Activated CD4-positive, alpha-beta memory T cell treated with anti-CD3 and anti-CD28 coated beads, Interleukin-2, amount 10 ng/mL, durations not matched to agents 7 days and 5 days (primary cell): ENCODE data around the gene FBXW11. TPM values are rescaled to one million over a fixed set of nuclear protein-coding genes. Genes with fewer than 3 reads are reported as not detected.

ENCODE experiments used
- CTCF ChIA-PET: fragments of 350-600 bp; sonication (Branson Sonifier 250); formaldehyde crosslinking; loops from one replicate; lab custom pipeline; 2021; ENCODE audit warnings: antibody characterized with exemption, inconsistent platforms; lab: Charles Lee
- POLR2A ChIA-PET: fragments of 350-600 bp; sonication (Branson Sonifier 250); formaldehyde crosslinking; loops from one replicate; lab custom pipeline; 2021; ENCODE audit warnings: antibody characterized with exemption; lab: Charles Lee
- DNase-seq: peaks from one replicate; pipeline ENCODE4 v3.0.0-alpha.2; 2020
- H3K27ac Mint-ChIP-seq: one replicate; pipeline ENCODE4 v1.8.0; 2021; ENCODE audit warnings: mild to moderate bottlenecking, mixed read lengths
- H3K27me3 Mint-ChIP-seq: one replicate; pipeline ENCODE4 v1.8.0; 2021; ENCODE audit warnings: mixed read lengths
- H3K36me3 Mint-ChIP-seq: one replicate; pipeline ENCODE4 v1.8.0; 2021; ENCODE audit warnings: low read depth, mixed read lengths
- H3K4me1 Mint-ChIP-seq: one replicate; pipeline ENCODE4 v1.8.0; 2021; ENCODE audit warnings: mixed read lengths
- H3K4me3 Mint-ChIP-seq: one replicate; pipeline ENCODE4 v1.8.0; 2021; ENCODE audit warnings: mild to moderate bottlenecking, mixed read lengths
- H3K9me3 Mint-ChIP-seq: one replicate; pipeline ENCODE4 v1.8.0; 2021; ENCODE audit warnings: mixed read lengths
- total RNA-seq, 2 experiments: library from RNA; stranded (reverse); gene quantifications; one replicate each; pipeline ENCODE4 v1.2.3, GENCODE V29; 2021

Gene FBXW11
- total RNA-seq, 2 experiments from 2014 or later = 37.4 to 38.8 TPM

DNA sequence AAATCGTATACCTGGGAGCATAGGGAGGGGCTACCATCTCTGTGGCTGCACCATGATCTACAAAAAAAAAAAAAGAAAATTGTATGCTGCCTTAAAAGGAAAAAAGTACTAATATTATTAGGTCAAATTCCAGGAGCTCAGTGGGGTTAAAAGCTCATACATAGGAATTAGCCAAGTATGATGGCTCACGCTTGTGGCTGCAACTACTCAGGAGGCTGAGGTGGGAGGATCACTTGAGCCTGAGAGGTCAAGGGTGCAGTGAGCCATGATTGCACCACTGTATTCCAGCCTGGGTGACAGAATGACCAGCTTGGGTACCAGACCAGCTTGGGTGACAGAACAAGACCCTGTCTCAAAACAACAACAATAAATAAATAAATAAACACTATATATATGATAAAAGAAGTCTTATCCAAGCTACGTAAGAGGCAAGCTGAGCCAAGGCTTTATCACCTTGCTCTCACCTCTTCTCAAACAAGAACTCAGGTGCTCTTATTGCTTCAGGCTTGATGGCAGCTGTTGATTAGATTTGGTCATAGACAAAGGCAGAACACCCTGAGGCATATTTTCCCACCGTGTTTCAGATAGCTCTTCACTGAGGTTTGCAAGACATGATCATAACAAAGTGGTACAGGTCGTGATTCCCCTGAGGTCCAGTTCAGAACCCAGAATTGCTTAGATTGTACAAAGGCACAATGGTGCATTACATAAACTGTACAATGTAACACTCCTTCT is 3.3 kb upstream of the FBXW11 start:
- Mint-ChIP-seq H3K27ac (no peak overlapping the region), H3K4me1 (peaks cover 24% of the 10 kb centered on the region), H3K4me3 (no peak overlapping the region), H3K27me3 (no peaks in the 10 kb centered on the region), H3K9me3 (no peaks in the 10 kb centered on the region), H3K36me3 (peaks cover 7% of the 10 kb centered on the region)
- ChIA-PET CTCF (interaction anchor here (0.6 to 1.3 kb wide), 4 partner anchors 31 to 179 kb away, joined by 3 to 5 read pairs (median 3); partner anchors contain the start of gene STK10), POLR2A (interaction anchor here (1.4 to 1.8 kb wide), 2 partner anchors 16 to 24 kb away, joined by 3 to 7 read pairs; no protein-coding TSS in a partner anchor)
- DNase-seq = no peak

GRCh38 chr5:172008689-172009141 is 2.3 kb upstream of the FBXW11 start:
- Mint-ChIP-seq H3K4me1 (peaks cover 28% of the 10 kb centered on the region), H3K27ac (no peak overlapping the region), H3K36me3 (peaks cover 7% of the 10 kb centered on the region), H3K4me3 (no peak overlapping the region), H3K27me3 (no peaks in the 10 kb centered on the region), H3K9me3 (no peaks in the 10 kb centered on the region)
- DNase-seq = no peak
- POLR2A ChIA-PET = interaction anchor here (1.8 to 5.3 kb wide), 2 partner anchors 23 to 166 kb away, joined by 7 to 41 read pairs; no protein-coding TSS in a partner anchor
- CTCF ChIA-PET = interaction anchor here (3.9 kb wide), 1 partner anchor 284 kb away, joined by 16 read pairs; no protein-coding TSS in a partner anchor

DNA sequence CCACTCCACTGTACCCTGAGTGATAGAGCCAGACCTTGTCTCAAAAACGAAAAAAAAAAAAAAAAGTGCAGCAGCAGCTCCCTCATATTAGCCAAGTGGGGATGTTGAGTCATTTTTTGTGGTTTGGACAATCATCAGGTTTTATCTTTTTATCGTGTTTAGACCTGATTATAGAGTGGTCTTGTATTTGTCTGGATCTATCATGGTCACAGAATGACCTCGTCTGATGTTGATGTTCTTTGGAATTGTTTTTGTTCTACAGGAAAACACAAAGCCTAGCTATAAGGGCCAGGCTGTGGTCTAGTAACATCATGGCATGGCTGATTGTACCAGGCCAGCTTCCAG is 1.6 kb upstream of the FBXW11 start:
- ChIA-PET POLR2A (interaction anchor here (1.0 to 5.3 kb wide), 14 partner anchors 9 to 180 kb away, joined by 3 to 44 read pairs (median 8); partner anchors contain the start of gene STK10), CTCF (interaction anchor here (1.1 to 3.9 kb wide), 9 partner anchors 23 to 284 kb away, joined by 3 to 31 read pairs (median 14); partner anchors contain the start of gene STK10)
- no peak for DNase-seq
- Mint-ChIP-seq H3K36me3 (peaks cover 7% of the 10 kb centered on the region), H3K9me3 (no peaks in the 10 kb centered on the region), H3K4me1 (peaks cover 35% of the 10 kb centered on the region), H3K27ac (peak overlapping the region; percentile 64), H3K4me3 (peak overlapping the region; percentile 90), H3K27me3 (no peaks in the 10 kb centered on the region)

DNA sequence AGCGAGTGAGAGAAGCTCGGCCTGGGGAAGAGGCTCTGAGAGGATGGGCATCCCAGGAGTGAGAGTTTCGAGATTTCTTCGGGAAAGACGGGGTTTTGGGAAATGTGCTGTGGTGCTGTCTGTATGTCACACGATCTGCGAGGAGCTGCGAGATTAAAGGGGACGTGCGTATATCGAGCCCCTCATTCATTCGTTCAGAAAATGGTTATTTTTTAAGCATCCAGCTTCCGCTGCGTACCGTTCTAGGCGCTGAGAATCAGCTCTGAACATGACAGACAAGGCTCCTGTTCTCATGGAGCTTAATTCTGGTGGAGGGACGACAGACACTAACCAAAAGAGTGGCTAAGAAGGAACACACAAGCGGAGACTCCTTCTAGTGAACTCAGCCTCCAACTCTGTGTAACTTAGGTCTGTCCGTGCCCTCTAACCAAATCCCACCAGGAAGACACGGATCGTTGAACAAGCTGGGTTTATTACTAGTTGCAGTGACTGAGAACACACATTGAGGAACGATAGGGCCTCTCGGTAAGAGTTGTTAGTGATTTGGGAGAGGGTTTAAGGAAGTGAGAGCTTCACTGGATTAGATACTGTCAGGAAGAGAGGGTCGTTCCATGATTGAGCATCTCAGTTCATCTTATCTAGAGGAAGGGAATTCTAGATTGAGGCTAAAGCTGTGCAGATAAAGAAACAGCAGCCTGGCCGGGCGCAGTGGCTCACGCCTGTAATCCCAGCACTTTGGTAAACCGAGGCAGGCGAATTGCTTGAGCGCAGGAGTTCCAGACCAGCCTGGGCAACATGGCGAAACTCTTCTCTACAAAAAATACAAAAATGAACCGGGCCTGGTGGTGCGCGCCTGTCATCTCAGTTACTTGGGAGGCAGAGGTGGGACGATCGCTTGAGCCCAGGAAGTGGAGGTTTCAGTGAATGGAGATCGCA is 1.0 kb upstream of the FBXW11 start:
- ChIA-PET POLR2A (interaction anchor here (0.5 to 5.3 kb wide), 40 partner anchors 9 to 952 kb away, joined by 3 to 44 read pairs (median 5); partner anchors contain the start of genes NPM1, RPL26L1 and STK10), CTCF (interaction anchor here (0.8 to 3.9 kb wide), 20 partner anchors 10 to 621 kb away, joined by 3 to 31 read pairs (median 4); partner anchors contain the start of gene STK10)
- Mint-ChIP-seq H3K4me1 (peaks cover 41% of the 10 kb centered on the region), H3K4me3 (peak overlapping the region; percentile 90), H3K27me3 (no peaks in the 10 kb centered on the region), H3K36me3 (peaks cover 7% of the 10 kb centered on the region), H3K9me3 (no peaks in the 10 kb centered on the region), H3K27ac (peak overlapping the region; percentile 90)
- DNase-seq = no peak

- peak overlapping the region; percentile 94 for H3K27ac Mint-ChIP-seq
- peaks cover 57% of the 10 kb centered on the region for H3K4me1 Mint-ChIP-seq
- no peaks in the 10 kb centered on the region for H3K27me3 Mint-ChIP-seq
- H3K4me3 Mint-ChIP-seq = peak overlapping the region; percentile 90
- H3K9me3 Mint-ChIP-seq = no peaks in the 10 kb centered on the region
- POLR2A ChIA-PET = interaction anchor here (0.6 to 5.3 kb wide), 26 partner anchors 9 to 1052 kb away, joined by 3 to 44 read pairs (median 5); partner anchors contain the start of genes NPM1 and STK10
- H3K36me3 Mint-ChIP-seq = peaks cover 14% of the 10 kb centered on the region
- DNase-seq = peak; percentile 33
- CTCF ChIA-PET = interaction anchor here (1.0 to 3.9 kb wide), 15 partner anchors 8 to 767 kb away, joined by 3 to 31 read pairs (median 4); partner anchors contain the start of gene STK10
These were observed 624 bp downstream of the FBXW11 start for GRCh38 chr5:172005708-172006320.

DNA sequence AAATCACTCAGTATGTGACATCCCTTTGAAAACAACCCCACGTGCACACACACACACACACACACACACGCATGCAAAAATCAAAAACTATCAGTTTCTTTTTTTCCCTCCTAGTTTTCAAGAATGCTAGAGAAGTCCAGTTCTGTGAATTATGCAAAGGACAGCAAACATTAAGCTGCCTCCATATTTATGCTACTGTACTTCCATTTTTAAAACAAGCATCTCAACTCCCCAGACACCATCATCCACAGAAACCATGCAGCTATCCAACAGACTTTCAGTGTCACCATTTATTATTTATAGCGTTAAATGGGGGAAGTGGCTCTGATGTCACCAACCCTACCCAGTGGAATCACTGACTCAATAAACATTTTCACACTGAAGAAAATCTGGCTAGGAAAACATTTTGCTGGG is 1.6 kb downstream of the FBXW11 start:
- CTCF ChIA-PET = interaction anchor here (1.1 to 3.6 kb wide), 4 partner anchors 20 to 93 kb away, joined by 3 to 31 read pairs (median 4); no protein-coding TSS in a partner anchor
- no peaks in the 10 kb centered on the region for H3K9me3 Mint-ChIP-seq
- H3K4me3 Mint-ChIP-seq = peak overlapping the region; percentile 90
- peak; percentile 31 for DNase-seq
- peaks cover 20% of the 10 kb centered on the region for H3K36me3 Mint-ChIP-seq
- peak overlapping the region; percentile 94 for H3K27ac Mint-ChIP-seq
- POLR2A ChIA-PET = interaction anchor here (1.0 to 5.3 kb wide), 9 partner anchors 9 to 616 kb away, joined by 3 to 44 read pairs (median 4); partner anchors contain the start of genes NPM1 and STK10
- no peaks in the 10 kb centered on the region for H3K27me3 Mint-ChIP-seq
- H3K4me1 Mint-ChIP-seq = peaks cover 63% of the 10 kb centered on the region

- ChIA-PET CTCF (no interaction called here), POLR2A (interaction anchor here (0.6 to 5.3 kb wide), 3 partner anchors 8 to 171 kb away, joined by 3 to 41 read pairs (median 4); no protein-coding TSS in a partner anchor)
- no peak for DNase-seq
- H3K36me3 Mint-ChIP-seq = peaks cover 22% of the 10 kb centered on the region
- peaks cover 66% of the 10 kb centered on the region for H3K4me1 Mint-ChIP-seq
- H3K27me3 Mint-ChIP-seq = no peaks in the 10 kb centered on the region
- H3K4me3 Mint-ChIP-seq = no peak overlapping the region
- no peak overlapping the region for H3K27ac Mint-ChIP-seq
- H3K9me3 Mint-ChIP-seq = no peaks in the 10 kb centered on the region
These were observed 2.7 kb downstream of the FBXW11 start for GRCh38 chr5:172003746-172004145.

GRCh38 chr5:172002840-172003512 is 3.5 kb downstream of the FBXW11 start:
- POLR2A ChIA-PET = interaction anchor here (0.6 kb wide), 1 partner anchor 16 kb away, joined by 3 read pairs; no protein-coding TSS in a partner anchor
- peaks cover 61% of the 10 kb centered on the region for H3K4me1 Mint-ChIP-seq
- no peaks in the 10 kb centered on the region for H3K27me3 Mint-ChIP-seq
- CTCF ChIA-PET = interaction anchor here (0.9 kb wide), 1 partner anchor 9 kb away, joined by 3 read pairs; no protein-coding TSS in a partner anchor
- peaks cover 22% of the 10 kb centered on the region for H3K36me3 Mint-ChIP-seq
- H3K27ac Mint-ChIP-seq = peak overlapping the region; percentile 11
- H3K4me3 Mint-ChIP-seq = no peak overlapping the region
- H3K9me3 Mint-ChIP-seq = no peaks in the 10 kb centered on the region
- no peak for DNase-seq

GRCh38 chr5:172002310-172002709 is 4.1 kb downstream of the FBXW11 start:
- ChIA-PET POLR2A (no interaction called here), CTCF (interaction anchor here (0.7 kb wide), 1 partner anchor 91 kb away, joined by 4 read pairs; no protein-coding TSS in a partner anchor)
- H3K27me3 Mint-ChIP-seq = no peaks in the 10 kb centered on the region
- H3K27ac Mint-ChIP-seq = no peak overlapping the region
- no peaks in the 10 kb centered on the region for H3K9me3 Mint-ChIP-seq
- DNase-seq = no peak
- H3K36me3 Mint-ChIP-seq = peaks cover 27% of the 10 kb centered on the region
- peaks cover 55% of the 10 kb centered on the region for H3K4me1 Mint-ChIP-seq
- no peak overlapping the region for H3K4me3 Mint-ChIP-seq

DNA sequence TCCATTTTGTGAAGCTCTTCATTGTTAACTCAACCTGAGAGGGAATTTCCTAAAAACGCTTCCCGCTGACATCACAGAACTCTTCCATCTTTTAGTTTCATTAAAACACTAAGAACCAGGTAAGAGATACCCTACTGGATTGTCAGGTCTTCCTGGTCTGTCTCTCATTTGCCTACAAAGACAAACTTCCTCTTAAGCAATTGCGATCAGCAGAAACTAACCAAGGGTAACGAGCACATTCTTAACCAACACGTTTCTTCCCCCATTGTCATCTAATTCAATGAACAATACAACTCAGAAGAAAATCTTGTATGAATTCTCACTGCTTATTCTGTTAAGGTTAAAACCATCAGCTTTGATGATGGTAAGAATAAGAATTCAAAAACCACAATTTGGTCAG is 6.6 kb downstream of the FBXW11 start:
- no peaks in the 10 kb centered on the region for H3K9me3 Mint-ChIP-seq
- H3K27me3 Mint-ChIP-seq = no peaks in the 10 kb centered on the region
- no peak for DNase-seq
- peaks cover 44% of the 10 kb centered on the region for H3K4me1 Mint-ChIP-seq
- no peak overlapping the region for H3K27ac Mint-ChIP-seq
- CTCF ChIA-PET = interaction anchor here (0.6 to 1.5 kb wide), 2 partner anchors 88 to 1059 kb away, joined by 3 to 6 read pairs; no protein-coding TSS in a partner anchor
- POLR2A ChIA-PET = no interaction called here
- H3K4me3 Mint-ChIP-seq = no peak overlapping the region
- H3K36me3 Mint-ChIP-seq = peaks cover 41% of the 10 kb centered on the region

GRCh38 chr5:171999100-171999499 is 7.3 kb downstream of the FBXW11 start:
- peaks cover 41% of the 10 kb centered on the region for H3K4me1 Mint-ChIP-seq
- H3K36me3 Mint-ChIP-seq = peaks cover 42% of the 10 kb centered on the region
- ChIA-PET POLR2A (no interaction called here), CTCF (no interaction called here)
- H3K4me3 Mint-ChIP-seq = no peak overlapping the region
- no peaks in the 10 kb centered on the region for H3K9me3 Mint-ChIP-seq
- H3K27ac Mint-ChIP-seq = no peak overlapping the region
- no peaks in the 10 kb centered on the region for H3K27me3 Mint-ChIP-seq
- no peak for DNase-seq
